Midbrain (tissue), 1 donor: Measurements from ENCODE around the gene GOLPH3.
A peak's percentile ranks its signal among the peaks of the same experiment; 100 is the strongest.
"Not testable (repeated sequence)": the region's sequence is repeated elsewhere in the genome, so short reads cannot be mapped to it uniquely, and the experiment has no call there.

Experiments used
- DNase-seq: peaks from one replicate; lab custom pipeline; 2025; lab: John Stamatoyannopoulos, UW

The GOLPH3 gene

DNA sequence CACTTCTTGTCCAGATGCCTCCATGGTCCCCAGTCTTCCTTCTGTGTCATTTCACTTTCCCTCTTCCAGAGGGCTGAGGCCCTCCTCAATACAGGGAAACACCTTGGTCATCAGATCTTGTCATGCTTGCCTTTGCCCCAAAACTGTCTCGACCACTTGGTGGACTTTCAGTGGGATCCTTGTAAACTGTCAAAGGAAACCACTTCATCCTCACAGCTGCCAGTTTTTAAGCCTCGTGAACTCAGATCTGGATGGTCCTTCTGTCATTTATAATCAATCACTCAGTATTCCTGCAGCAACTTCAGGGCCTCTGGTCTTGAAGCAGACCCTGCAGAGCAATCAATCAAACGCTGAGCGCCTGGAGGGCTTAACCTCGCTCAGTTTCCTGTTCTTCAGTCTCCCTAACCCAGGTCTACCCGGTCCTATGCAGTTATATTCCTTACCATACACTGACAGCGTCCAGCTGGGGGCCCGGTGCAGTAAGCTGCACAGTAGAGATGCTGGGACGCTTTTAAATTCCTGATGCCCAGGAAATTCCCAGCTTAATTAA, 74.6 kb downstream of the GOLPH3 start:
- DNase-seq: no peak

DNA sequence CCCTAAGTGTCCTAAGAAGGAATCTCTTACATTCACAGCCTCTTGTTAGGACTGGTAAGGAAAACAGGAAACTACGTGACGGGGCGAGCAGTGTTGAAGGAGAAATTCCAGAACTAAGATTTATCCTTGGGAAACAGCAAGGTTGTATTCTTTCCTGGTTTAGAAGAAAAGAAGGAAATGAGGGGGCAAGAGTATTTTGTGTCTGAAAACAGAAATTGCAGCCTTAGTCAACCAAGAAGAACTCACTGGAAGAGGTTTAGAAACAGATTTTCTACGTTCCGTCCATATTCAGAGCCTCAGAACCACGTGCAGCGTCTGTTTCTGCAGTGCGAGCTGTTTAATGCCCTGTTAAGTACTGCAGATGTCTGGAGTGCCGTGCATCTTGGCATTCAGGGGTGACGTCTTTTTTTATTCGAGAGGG, 75.2 kb downstream of the GOLPH3 start:
- no peak for DNase-seq

DNA sequence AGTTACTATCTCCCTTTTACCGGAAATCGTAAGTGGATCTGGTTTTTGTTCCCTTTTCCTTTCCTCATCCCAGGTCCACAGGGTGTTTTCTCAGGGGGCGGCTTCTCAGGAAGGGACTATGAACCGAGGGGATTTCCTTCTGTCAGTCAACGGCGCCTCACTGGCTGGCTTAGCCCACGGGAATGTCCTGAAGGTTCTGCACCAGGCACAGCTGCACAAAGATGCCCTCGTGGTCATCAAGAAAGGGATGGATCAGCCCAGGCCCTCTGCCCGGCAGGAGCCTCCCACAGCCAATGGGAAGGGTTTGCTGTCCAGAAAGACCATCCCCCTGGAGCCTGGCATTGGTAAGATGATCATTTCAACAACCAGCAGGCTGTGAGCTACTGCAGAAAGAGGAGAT, 75.8 kb downstream of the GOLPH3 start:
- no peak for DNase-seq

DNA sequence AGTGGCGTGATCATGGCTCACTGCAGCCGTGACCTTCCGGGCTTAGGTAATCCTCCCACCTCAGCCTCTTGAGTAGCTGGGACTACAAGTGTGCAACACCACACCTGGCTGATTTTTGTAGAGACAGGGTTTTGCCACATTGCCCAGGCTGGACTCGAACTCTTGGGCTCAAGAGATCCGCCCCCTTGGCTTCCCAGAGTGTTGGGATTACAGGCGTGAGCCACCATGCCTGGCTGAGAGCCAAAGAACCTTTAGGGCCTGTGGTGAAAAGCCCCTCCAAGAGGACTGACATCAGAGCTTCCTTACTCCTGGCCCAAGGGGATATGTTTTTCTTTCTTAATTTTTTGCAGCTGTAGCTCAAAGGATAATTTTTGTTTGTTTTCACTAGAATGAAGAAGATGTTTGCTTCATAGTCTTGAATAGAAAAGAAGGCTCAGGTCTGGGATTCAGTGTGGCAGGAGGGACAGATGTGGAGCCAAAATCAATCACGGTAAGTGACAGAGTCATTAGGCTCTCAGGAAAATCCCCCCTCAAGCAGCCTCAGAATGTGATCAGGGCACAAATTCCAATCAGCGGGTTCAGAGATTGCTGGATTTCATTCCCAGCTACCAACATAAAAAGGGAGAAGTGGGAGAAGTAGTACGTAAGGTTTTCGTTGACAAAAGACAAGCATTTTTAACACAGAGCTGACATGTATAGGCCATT, 77.1 kb downstream of the GOLPH3 start:
- DNase-seq: no peak

DNA sequence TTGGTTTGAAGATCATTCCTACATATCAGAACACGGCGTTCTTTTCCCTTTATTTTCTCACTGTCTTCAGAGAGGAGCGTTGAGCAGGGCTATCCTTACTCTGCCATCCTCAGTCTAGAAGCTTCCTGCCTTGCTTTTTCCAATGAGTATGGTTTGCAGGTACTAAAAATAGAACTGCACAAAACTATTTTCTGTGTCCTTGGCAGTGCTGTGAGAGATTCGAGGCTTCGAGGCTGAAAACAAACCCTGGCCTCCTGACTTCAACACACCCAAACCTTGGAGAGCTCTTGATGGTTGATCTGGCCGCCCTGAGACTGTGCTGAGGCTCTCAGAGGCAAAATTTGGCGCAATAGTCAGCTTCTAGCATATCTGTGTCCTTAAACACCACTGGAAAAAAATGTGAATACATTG, 78.9 kb downstream of the GOLPH3 start:
- DNase-seq: no peak

DNA sequence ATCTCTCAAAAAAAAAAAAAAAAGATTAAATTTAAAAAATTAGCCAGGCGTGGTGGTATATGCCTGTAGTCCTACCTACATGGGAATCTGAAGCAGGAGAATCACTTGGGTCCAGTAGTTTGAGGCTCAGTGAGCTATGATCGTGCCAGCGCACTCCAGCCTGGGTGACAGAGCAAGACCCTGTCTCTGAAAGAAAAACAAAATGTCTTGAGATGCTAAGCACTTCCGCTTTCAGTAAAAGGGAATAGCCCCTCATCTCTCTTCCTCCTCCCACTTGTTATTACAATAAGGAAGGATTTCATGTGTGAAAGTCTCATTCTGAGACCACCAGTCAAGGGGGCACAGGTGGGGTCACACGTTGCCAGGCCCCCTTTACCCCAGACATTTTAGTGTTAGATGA, 79.4 kb downstream of the GOLPH3 start:
- DNase-seq: no peak

DNA sequence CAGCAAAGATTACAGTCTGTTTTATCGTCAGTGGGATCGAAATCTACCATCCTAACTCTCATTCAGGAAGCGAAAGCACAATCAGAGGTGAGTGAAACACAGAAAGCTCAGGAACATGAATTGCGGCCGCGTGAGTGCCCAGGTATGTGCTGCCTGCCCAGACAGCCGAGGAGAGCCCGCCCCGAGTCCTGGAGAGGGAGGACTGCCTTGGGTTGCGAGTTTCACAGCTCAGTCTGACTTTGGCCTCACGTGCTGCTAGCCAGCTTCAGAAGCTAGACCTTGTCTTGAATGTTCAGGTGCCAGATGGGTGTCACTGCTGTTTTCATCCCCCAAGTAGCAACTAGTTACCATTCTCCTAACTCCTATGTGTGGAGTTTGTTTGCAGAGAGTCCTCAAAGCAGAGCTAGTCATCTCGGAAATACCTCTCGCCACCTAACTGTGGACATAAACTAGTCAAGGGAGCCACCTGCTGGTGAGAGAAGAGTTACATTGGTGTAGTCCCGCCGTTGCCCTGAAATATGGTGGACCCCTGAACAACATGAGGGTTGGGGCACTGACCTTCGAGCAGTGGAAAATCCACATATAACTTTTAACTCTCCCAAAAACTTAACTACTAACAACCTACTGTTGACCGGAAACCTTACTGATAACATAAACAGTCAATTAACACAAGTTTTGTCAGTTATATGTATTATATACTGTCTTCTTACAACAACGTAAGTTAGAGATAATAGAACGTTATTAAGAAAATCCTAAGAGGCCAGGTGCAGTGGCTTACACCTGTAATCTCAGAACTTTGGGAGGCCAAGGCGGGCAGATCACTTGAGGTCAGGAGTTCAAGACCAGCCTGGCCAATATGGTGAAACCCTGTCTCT, 80.9 kb downstream of the GOLPH3 start:
- DNase-seq: peak; percentile 58

DNA sequence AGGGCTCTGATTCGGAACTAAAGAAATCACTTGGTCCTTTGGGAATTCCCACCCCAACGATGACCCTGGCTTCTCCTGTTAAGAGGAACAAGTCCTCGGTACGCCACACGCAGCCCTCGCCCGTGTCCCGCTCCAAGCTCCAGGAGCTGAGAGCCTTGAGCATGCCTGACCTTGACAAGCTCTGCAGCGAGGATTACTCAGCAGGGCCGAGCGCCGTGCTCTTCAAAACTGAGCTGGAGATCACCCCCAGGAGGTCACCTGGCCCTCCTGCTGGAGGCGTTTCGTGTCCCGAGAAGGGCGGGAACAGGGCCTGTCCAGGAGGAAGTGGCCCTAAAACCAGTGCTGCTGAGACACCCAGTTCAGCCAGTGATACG, 83.4 kb downstream of the GOLPH3 start:
- no peak for DNase-seq

DNA sequence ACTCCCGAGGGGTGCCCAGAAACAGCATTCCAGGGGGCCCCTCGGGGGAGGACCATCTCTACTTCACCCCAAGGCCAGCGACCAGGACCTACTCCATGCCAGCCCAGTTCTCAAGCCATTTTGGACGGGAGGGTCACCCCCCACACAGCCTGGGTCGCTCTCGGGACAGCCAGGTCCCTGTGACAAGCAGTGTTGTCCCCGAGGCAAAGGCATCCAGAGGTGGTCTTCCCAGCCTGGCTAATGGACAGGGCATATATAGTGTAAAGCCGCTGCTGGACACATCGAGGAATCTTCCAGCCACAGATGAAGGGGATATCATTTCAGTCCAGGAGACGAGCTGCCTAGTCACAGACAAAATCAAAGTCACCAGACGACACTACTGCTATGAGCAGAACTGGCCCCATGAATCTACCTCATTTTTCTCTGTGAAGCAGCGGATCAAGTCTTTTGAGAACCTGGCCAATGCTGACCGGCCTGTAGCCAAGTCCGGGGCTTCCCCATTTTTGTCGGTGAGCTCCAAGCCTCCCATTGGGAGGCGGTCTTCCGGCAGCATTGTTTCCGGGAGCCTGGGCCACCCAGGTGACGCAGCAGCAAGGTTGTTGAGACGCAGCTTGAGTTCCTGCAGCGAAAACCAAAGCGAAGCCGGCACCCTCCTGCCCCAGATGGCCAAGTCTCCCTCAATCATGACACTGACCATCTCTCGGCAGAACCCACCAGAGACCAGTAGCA, 83.9 kb downstream of the GOLPH3 start:
- no peak for DNase-seq

DNA sequence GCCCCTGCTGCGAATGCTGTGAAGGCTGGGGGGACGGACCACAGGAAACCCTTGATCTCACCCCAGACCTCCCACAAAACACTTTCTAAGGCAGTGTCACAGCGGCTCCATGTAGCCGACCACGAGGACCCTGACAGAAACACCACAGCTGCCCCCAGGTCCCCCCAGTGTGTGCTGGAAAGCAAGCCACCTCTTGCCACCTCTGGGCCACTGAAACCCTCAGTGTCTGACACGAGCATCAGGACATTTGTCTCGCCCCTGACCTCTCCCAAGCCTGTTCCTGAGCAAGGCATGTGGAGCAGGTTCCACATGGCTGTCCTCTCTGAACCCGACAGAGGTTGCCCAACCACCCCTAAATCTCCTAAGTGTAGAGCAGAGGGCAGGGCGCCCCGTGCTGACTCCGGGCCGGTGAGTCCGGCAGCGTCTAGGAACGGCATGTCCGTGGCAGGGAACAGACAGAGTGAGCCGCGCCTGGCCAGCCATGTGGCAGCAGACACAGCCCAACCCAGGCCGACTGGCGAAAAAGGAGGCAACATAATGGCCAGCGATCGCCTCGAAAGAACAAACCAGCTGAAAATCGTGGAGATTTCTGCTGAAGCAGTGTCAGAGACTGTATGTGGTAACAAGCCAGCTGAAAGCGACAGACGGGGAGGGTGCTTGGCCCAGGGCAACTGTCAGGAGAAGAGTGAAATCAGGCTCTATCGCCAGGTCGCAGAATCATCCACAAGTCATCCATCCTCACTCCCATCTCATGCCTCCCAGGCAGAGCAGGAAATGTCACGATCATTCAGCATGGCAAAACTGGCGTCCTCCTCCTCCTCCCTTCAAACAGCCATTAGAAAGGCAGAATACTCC, 84.7 kb downstream of the GOLPH3 start:
- no peak for DNase-seq

DNA sequence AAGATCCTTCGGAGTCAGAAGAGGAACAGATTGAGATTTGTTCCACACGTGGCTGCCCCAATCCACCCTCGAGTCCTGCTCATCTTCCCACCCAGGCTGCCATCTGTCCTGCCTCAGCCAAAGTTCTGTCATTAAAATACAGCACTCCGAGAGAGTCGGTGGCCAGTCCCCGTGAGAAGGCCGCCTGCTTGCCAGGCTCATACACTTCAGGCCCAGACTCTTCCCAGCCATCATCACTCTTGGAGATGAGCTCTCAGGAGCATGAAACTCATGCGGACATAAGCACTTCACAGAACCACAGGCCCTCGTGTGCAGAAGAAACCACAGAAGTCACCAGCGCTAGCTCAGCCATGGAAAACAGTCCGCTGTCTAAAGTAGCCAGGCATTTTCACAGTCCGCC, 85.9 kb downstream of the GOLPH3 start:
- DNase-seq: no peak

DNA sequence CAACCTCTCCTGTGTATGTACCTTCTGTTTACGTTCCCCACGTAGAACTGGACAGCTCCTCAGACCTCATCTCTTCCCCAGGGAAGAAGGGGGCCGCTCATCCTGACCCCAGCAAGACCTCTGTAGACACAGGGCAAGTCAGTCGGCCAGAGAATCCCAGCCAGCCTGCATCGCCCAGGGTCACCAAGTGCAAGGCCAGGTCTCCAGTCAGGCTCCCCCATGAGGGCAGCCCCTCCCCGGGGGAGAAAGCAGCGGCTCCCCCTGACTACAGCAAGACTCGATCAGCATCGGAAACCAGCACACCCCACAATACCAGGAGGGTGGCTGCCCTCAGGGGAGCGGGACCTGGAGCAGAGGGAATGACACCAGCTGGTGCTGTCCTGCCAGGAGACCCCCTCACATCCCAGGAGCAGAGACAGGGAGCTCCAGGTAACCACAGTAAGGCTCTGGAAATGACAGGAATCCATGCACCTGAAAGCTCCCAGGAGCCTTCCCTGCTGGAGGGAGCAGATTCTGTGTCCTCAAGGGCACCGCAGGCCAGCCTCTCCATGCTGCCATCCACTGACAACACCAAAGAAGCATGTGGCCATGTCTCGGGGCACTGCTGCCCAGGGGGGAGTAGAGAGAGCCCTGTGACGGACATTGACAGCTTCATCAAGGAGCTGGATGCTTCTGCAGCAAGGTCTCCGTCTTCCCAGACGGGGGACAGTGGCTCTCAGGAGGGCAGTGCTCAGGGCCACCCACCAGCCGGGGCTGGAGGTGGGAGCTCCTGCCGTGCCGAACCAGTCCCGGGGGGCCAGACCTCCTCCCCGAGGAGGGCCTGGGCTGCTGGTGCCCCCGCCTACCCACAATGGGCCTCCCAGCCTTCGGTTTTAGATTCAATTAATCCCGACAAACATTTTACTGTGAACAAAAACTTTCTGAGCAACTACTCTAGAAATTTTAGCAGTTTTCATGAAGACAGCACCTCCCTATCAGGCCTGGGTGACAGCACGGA, 86.7 kb downstream of the GOLPH3 start:
- DNase-seq: no peak

DNA sequence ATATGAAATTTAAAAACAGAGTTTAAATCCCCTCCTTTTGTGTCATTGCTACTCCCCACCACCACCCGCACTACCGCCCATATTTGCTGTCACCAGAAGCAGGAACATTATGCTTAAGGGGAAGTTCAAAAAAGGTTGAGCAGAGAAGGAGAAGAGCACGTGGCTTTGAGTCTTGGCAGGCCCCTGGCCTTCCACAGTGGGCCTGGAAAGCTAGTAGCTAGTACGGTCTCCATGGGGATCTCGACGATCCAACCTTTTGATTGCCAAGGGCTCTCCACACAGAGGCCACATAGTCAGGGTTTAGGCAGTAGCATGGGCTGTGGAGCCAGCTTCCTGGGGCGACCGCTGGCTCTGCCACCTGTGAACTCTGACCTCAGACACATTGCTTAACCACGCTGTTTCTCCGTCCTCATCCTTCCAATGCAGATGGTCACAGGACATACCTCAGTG, 90.1 kb downstream of the GOLPH3 start:
- DNase-seq: peak; percentile 58

DNA sequence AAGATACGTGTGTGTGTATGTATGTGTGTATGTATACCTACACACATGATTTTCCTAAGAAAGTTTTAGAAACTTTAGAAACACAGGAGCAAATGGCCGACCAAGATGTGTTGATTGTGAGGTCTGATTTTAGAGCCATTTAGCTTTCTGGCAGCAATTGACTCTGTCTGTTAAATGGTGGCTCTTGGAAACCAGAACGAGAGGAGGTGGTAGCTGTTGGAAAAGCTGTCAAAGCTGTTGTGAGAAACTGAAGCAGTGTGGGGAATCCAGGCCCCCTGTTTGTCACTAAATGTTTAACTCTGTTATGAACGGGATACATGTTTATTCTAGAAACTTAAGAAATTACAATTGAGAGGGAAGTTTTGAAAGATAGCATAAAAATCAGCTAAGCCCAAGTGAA, 91.4 kb downstream of the GOLPH3 start:
- DNase-seq: no peak

DNA sequence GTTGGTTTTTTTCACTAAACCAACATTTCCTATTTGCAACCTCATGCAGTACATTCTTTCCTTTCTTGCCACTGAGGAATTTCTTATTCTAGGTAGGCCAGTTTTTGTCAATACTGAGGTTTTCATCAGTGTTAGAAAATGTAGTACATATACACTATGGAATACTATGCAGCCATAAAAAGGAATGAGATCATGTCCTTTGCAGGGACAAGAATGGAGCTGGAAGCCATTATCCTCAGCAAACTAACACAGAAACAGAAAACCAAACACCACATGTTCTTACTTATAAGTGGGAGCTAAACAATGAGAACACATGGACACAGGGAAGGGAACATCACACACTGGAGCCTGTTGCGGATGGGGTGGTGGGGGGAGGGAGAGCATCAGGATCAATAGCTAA, 93.6 kb downstream of the GOLPH3 start:
- DNase-seq: not testable (repeated sequence)

DNA sequence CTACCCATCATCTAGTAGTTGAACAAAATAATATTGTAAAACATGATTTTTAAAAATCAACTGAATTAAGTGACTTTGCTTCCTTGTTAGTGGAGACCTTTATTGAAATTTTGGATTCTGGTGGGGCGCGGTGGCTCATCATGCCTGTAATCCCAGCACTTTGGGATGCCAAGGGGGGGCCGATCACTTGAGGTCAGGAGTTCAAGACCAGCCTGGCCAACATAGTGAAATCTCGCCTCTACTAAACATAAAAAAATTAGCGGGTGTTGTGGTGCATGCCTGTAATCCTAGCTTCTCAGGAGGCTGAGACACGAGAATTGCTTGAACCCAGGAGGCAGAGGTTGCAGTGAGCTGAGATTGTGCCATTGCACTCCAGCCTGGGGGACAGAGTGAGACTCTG, 95.3 kb downstream of the GOLPH3 start:
- DNase-seq: not testable (repeated sequence)

DNA sequence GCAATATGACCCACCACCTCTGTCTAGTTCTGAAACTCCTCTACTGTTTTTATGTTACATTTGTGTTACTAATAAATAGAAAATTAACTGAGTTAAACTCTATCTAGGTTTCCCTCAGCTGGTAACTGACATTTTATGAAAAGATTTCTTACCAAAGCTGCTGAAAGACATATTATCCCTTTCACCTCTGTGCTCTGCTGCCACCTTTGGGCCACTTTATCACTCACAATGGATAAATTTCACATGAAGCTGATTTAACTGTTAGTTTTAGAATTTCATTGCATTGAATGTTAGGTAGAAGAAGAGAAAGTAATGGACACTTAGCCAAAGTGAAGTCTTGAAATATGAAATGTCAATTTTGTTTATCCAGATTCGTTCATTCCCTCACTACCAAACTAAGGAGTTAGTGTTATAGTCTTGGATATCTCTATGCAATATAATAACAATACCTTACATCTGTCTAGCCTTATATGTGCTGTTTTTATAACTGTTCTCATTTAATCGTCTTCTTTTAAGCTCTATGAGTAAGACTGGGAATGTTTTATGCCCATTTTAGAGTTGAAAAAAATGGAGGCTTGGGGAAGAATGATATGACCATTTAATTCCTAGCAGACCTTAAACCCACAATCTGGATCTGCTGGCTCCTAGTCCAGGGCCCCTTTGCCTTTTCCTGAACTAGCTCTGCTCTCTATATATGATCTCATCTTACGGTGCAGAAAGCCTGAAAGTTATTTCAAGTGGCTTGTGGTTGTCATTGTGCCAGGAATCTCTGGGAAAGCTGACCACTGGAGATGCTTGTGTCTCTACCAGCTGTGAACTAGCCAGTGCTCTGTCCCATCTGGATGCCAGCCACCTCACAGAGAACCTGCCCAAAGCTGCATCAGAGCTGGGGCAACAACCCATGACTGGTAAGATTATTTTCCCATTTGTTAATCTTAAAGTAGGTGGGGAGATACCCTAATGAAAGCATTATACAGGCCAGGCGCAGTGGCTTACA, 97.1 kb downstream of the GOLPH3 start:
- DNase-seq: peak; percentile 75
